Activated gamma-delta T cell (primary cell): Measurements from ENCODE around the gene SPATA31E1.
"Not testable (repeated sequence)": the region's sequence is repeated elsewhere in the genome, so short reads cannot be mapped to it uniquely, and the experiment has no call there.

Experiments
- DNase-seq: peaks from one replicate; lab custom pipeline; 2025; lab: John Stamatoyannopoulos, UW

SPATA31E1 gene

DNA sequence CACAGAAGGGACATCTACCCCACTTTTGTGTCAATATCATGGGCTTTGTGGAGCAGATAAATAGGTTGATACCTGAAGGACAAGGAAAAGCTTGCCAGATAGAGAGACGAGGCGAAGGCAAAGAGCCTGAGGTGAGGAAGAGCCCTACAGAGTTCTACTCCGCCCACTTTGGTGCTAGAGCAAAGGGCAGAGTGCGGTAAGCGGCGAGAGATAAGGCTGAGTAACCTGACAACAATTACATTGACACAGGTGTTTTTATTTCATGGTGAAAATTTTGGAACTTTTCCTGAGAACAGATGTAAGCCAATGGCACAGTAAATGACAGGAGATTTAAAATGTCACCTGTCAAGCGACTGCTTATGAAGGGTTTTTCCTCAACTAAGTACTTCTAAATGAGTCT, 51.8 kb downstream of the SPATA31E1 start:
- DNase-seq = not testable (repeated sequence)

DNA sequence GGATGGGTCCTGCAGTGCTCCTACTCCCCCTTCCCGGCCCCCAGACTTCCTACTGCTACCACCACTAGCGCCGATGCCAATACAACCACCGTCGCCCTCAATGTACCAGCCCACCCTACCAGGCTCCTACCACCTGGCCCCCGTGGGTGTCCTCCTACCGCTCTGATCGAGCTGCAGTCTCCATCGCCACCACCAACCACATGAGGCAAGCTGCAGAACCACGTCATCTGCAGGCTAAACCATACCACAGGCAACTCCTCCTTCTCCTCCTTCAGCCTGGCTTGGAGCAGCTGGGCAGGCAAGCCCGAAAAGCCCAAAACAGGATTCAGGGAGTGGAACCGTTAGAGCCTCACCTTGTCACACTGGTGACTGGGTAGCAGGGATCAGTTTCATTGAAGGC, 54.7 kb downstream of the SPATA31E1 start:
- not testable (repeated sequence) for DNase-seq

DNA sequence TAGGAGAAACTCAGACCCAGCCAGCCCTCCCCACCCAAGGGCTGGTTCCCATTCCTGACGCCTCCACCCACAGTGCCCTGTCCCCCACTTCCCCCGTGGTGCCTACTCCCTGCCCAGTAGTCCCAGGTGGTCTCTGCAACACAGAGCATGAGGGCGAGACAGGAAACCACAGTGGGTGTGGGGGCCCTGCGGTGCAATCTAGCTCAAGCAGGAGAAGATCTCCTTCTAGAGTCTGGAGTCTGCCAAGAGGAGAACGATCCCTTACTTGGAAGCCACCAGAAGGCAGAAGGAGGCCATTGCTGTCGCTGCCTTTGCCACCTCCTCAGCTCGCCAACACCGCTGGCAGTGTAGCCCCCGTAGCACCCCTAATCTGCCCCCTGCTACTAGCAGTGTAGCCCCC, 55.2 kb downstream of the SPATA31E1 start:
- not testable (repeated sequence) for DNase-seq

DNA sequence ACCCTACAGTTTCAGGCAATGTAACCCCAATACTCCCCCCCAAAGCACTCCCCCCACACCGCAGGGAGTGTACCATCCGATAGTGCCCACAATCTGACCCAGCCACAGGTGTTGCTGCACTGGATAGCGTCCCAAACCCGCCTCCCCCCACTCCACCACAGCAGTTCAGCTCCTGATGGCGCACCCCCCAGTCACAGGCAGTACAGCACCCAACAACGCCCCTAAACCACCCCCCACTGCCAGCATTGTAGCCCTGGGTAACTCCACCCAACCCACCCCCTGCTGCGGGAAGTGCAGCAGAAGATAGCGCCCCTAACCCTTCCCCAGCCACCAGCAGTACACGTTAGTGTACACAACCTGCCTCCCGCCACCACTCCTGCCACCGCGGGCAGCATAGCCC, 55.7 kb downstream of the SPATA31E1 start:
- not testable (repeated sequence) for DNase-seq
